ENCODE data around the gene ALDH3A1.

- TF ChIP-seq YY1 (IDR thresholded peaks at IDR 0.05; ENCODE audit: insufficient read depth, insufficient read length): no peak
- TF ChIP-seq ZNF274 (IDR thresholded peaks at IDR 0.05; ENCODE audit: low read depth, low read length): no peak
- no peak for TF ChIP-seq SUZ12 (IDR thresholded peaks at IDR 0.05; ENCODE audit: extremely low read depth, insufficient read depth, insufficient read length)
These were observed 31.7 kb downstream of the ALDH3A1 start, which contains the start of gene SLC47A2 for GRCh38 chr17:19716108-19717030.

Data from NT2/D1 (cell line).